HG02852 (cell line): ENCODE results near the gene NDUFV3.
"Not testable (repeated sequence)": the region's sequence is repeated elsewhere in the genome, so short reads cannot be mapped to it uniquely, and the experiment has no call there.

Source experiments
- ATAC-seq: cut with Tn5 transposase; IDR thresholded peaks from one replicate; pipeline ENCODE4 v1.9.1; 2021; ENCODE audit warnings: mild to moderate bottlenecking, moderate library complexity; ENCODE audit not compliant: unreplicated experiment

Gene NDUFV3

GRCh38 chr21:42883921-42884320, 9.2 kb upstream of the NDUFV3 start:
- ATAC-seq, result no peak

DNA sequence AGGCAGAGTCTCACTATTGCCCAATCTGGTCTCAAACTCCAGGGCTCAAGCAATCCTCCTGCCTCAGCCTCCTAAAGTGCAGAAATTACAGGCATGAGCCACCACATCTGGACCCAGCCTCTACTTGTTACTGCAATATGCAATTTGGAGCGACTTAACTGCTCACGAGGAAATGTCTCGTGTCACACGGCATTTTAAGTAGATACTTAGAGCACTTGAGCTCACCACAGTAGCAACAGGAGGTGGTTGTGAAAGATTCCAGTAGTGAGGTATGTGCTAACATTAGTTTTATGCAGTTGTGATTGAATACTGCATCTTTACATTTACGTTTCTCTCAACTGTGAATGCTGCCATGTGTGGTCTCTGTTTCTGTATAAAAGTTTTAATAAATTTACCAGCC, 5.8 kb upstream of the NDUFV3 start:
- no peak for ATAC-seq

DNA sequence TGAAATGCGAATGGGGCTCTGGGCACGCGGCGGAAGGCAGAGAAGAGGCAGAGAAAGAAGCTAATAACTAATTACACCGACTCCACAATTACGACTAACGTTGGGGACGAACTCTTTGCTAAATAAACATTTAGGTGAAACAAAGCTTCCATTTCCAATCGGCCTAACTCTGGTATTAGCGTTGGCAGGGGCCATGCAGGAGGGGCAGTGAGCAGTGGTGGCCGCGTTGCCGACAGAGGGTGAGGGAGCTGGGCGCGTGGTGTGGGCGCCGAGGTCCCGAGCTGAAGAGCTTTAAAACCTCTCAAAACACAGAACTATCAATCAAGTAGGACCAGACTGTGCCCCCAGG, 553 bp upstream of the NDUFV3 start:
- no peak for ATAC-seq

- ATAC-seq, result no peak
Measured at GRCh38 chr21:42900446-42900845, 7.3 kb downstream of the NDUFV3 start.

DNA sequence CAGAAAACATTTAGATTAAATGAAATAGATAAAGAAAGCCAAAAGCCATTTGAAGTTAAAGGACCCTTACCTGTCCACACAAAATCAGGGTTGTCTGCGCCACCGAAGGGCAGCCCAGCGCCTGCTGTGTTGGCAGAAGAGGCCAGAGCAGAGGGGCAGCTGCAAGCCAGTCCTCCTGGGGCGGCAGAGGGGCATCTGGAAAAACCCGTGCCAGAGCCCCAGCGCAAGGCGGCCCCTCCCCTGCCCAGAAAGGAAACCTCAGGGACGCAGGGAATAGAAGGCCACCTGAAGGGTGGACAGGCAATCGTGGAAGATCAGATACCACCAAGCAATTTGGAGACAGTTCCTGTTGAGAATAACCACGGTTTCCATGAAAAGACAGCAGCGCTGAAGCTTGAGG, 10.7 kb downstream of the NDUFV3 start:
- ATAC-seq, result no peak

DNA sequence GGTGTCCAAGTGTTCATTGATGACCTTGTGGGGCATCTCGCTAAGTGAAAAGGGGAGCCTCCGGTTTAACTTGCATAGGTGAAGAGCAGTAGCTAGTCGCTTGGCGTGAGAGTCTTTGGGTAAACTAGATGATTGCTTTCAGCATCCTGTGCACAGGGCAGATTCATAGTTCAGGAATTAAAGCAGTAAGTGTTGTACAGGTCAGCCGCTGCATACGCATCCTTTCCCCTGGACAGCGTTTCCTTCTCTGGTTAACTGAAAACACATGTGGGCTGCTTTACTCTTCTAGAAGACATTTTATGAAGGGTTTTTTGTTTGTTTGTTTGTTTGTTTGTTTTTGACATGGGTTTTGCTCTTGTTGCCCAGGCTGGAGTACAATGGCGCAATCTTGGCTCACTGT, 12.1 kb downstream of the NDUFV3 start:
- no peak for ATAC-seq

DNA sequence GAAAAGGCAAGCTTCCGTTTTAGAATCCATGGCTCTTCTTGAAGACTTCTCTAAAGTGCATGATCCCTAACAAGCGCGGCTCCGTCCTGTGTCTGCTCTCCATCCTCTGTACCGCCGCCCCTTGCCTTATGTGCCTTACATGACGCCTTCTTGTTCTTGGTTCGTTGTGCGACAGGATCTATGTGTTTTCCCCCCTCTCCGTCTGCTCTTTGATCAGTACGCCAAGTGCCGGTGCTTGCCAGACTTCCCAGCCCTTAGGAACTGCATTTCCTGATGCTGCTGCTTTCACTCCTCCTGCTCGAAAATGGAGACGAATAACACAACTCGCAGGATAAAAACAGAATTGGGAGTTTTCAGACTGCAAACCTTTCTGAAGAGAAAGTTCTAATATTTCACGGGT, 13.1 kb downstream of the NDUFV3 start:
- no peak for ATAC-seq

DNA sequence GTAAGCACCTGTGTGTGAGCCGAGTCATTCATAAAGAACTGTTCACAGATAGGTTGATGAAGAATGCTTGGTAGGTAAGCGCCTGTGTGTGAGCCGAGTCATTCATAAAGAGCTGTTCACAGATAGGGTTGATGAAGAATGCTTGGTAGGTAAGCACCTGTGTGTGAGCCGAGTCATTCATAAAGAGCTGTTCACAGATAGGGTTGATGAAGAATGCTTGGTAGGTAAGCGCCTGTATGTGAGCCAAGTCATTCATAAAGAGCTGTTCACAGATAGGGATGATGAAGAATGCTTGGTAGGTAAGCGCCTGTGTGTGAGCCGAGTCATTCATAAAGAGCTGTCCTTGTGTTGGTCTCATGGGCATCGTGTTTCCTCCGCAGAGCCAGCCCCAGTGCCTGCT, 15.4 kb downstream of the NDUFV3 start:
- ATAC-seq, result not testable (repeated sequence)

DNA sequence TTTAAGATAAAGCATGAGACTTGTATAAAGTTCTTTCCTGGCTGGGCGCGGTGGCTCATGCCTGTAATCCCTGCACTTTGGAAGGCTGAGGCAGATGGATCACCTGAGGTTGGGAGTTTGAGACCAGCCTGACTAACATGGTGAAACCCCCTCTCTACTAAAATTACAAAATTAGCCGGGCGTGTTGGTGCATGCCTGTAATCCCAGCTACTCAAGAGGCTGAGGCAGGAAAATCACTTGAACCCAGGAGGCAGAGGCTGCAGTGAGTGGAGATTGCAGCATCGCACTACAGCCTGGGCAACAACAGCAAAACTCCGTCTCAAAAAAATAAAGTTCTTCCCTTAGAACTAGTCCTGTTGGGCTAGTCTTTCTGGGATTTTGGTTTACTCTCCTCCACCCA, 18.8 kb downstream of the NDUFV3 start:
- ATAC-seq, result not testable (repeated sequence)

GRCh38 chr21:42913476-42913875, 20.4 kb downstream of the NDUFV3 start:
- no peak for ATAC-seq

- ATAC-seq, result no peak
Measured at GRCh38 chr21:42918291-42918690, 25.2 kb downstream of the NDUFV3 start.

DNA sequence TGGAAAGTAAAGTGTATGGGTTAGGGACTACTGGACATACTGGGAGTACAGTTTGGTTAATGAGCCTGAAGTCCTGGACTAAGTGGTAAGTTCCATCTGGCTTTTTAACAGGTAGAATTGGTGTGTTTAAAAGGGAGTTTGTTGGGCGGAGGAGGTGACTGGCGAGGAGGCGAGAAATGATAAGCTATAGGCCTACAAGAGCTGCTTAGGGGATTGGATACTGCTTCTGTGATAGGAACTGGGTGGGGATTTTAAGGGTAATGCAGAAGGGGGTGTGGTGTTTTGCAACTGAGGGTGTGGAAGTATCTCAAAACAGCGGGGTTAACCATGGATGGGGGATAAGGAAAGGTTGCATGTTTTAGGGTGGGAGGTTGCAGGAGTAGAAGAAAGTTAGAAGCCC, 28.8 kb downstream of the NDUFV3 start:
- ATAC-seq, result no peak

GRCh38 chr21:42922918-42923317, 29.8 kb downstream of the NDUFV3 start:
- ATAC-seq, result no peak

DNA sequence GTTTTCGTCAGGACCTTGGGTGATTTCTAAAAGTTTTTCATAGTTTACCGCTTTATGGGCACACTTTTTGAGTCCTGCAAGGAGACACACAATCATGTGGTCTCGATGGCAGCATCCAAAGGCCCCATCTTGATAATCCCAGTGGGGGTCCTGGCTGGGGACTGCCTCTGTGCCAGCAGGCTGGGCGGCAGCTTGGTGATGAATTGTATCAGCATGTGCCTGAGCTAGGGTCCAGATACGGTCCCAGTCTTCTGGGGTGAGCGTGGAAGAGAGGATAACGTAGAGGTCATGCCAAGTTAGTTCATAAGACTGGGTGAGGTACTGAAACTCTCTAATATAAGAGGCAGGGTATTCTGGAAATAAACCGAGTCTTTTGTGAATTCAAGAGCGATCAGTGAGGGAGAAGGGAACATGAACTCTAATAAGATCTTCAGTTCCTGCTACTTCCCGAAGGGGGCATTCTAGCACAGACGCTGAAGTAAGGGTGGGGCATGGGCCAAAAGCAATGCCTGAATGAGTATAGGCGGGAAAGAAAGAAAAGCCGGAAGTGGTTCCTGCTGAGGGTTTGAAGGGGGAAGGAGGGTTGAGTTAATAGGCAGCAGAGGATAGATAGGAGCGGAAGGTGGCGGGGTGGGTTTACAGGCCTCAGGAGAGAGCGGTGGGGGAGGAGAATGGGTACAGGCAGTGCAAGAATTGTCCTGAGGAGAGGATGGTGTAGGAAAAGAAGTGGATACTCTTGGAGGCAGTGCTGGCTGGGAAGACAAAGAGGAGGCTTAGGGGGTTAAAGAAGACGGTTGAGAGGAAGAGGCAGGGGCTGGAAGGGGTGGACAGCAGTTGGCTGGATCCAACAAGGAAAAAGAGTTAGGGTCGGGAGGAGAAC, 30.7 kb downstream of the NDUFV3 start:
- ATAC-seq, result peak; percentile 52

DNA sequence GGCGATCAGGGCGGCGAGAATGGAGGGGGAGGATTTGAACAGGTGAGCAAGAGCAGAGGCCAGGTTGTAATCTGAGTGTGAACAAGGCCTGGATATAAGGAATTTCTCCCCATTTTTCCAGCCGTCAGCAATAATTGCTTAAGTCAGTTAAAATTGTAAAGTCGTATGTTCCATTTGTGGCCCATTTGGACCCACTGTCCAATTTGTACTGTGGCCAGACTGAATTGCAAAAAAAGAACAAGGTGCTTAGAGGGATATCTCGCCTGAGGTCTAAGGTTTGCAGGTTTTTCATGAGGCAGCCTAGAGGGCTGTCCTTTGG, 31.3 kb downstream of the NDUFV3 start:
- no peak for ATAC-seq

- ATAC-seq, result no peak
Measured at GRCh38 chr21:42925114-42925926, 32.2 kb downstream of the NDUFV3 start, which contains the start of gene ERVH48-1. Gene ERVH48-1 (minus strand): TSS chr21:42925630. CDS start chr21:42919006, 6,624 bp downstream.

- not testable (repeated sequence) for ATAC-seq
Measured at GRCh38 chr21:42927474-42928200, 34.5 kb downstream of the NDUFV3 start.

DNA sequence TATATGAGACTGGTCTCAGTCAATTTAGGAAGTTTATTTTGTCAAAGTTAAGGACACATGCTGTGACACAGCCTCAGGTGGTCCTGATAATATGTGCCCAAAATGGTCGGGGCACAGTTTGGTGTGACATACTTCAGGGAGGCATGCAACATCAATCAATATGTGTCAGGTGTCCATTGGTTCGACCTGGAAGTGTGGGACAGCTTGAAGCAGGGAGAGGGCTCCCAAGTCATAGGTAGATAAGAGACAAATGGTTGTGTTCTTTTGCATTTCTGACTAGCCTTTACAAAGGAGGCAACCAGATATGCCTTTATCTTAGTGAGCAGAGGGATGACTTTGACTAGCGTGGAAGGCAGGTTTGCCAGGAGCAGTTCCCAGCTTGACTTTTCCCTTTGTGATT, 36.9 kb downstream of the NDUFV3 start:
- no peak for ATAC-seq

- no peak for ATAC-seq
Measured at GRCh38 chr21:42931560-42932235, 38.6 kb downstream of the NDUFV3 start.

DNA sequence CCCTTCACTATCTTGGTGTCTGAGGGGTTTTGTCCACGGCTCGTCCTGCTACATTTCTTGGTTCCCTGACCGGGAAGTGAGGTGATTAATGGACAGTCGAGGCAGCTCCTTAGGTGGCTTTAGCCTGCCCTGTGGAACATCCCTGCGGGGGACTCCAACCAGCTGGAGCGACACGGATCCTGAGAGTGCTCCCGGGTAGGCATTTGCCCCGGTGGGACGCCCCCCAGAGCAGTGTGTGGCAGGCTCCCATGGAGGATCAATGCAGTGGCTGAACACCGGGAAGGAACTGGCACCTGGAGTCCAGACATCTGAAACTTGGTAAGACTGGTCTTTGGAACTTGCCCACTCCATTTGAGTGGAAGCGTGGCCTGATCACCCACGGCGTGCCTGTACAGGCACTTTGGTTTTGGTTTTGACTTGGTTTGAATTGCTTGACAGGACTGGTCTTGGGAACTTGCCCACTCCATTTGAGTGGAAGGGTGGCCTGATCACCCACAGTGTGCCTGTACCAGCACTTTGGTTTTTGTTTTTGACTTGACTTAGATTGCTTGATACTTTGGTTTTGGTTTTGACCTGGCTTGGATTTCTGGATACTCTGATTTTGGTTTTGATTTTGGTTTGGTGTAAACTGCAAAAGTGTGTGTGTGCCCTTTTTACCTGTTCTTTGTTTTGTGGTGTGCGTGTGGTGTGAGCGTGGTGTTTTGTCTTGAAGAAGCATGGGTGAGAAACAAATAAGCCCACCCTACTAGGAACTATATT, 39.4 kb downstream of the NDUFV3 start:
- not testable (repeated sequence) for ATAC-seq
